HL-60 (cell line): Measurements from ENCODE around the gene TSPO2.

Experiments used
- CTCF ChIP-seq: IDR thresholded peaks from one replicate; pipeline ENCODE4 v1.5.1; 2011; ENCODE audit warnings: low read length, control low read depth, inconsistent platforms; ENCODE audit not compliant: insufficient read depth
- REST ChIP-seq: IDR thresholded peaks from 2 replicates; pipeline ENCODE4 v1.6.1; 2012; ENCODE audit warnings: low read depth; ENCODE audit not compliant: insufficient replicate concordance
- SPI1 ChIP-seq: IDR thresholded peaks from 2 replicates; pipeline ENCODE4 v1.6.1; 2012; ENCODE audit warnings: low read depth, mild to moderate bottlenecking, borderline replicate concordance

GRCh38 chr6:41025966-41026530 lies 16.2 kb upstream of the TSPO2 start:
- TF ChIP-seq CTCF (no peak), REST (no peak), SPI1 (no peak)
